ENCODE measurements around the gene PRKN.
A peak's percentile ranks its signal among the peaks of the same experiment; 100 is the strongest.

Gene PRKN

DNA sequence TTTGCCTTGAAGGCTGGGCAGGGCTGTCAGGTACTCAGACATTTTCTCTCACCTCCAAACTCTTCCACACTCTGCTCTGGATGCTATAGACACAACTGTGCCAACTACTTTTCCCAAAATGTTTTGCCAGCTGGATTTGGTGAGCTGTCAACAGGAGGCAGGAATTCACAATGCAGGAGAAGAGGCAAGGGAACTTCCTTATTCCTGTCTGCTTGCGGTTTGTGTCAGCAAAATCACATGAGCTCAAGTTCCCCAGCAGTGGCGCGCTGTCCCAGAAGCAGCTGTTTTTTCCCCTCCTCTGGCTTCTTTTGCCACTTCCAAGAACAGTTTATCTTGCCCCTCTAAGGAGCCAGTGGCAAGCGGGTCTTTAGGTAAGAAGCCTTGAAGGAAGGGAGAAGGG lies 608.2 kb downstream of the PRKN start:
- DNase-seq (ENCODE audit: low spot score): peak; percentile 67

DNA sequence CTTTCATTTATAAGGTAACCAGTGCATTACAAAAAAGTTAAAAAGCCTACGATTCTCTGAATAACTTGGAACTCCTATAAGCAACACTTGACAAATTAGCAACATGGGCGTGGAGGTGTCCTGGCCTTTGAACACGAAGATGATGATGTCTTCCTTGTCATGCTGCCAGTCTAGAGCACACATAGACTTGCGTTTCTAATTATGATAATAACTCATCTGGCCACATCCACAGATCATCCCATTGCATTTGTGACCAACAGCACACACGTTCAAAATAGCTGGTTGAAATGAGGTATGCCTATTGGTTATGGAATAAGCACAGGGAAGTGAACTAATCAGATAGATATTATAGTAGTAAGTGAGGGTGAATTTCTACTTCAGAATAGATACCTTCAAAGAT lies 608.9 kb downstream of the PRKN start:
- peak; percentile 12 for DNase-seq (ENCODE audit: low spot score)

DNA sequence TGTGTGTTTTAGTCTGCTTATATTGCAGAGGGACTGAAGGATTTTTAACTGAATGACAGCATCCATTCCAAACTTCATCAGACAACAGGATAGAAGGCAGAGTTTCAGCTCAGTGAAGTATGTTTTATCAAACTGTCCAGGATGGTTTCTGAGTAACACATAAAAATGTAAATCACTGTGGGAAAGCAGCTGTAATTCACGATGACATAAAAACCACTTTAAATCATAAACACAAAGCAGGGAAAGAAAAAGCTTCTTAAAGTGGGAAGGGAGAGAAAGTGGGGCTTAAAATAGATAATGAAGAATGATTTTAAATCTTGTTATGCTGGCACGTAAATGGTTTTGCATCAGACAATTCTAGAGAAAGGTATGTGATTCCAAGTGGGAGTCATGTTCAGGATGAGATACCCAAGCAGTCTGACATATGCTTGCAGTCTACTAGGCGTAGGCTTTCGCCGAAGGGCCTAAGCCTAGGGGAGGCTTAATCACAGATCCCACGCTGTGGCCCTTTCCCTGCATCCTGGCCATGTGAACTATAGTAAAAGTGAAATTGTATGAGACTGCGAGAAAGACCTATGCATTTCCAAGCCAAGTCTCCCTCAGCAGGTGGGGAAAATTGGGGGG lies 610.6 kb downstream of the PRKN start:
- no peak for DNase-seq (ENCODE audit: low spot score)

DNA sequence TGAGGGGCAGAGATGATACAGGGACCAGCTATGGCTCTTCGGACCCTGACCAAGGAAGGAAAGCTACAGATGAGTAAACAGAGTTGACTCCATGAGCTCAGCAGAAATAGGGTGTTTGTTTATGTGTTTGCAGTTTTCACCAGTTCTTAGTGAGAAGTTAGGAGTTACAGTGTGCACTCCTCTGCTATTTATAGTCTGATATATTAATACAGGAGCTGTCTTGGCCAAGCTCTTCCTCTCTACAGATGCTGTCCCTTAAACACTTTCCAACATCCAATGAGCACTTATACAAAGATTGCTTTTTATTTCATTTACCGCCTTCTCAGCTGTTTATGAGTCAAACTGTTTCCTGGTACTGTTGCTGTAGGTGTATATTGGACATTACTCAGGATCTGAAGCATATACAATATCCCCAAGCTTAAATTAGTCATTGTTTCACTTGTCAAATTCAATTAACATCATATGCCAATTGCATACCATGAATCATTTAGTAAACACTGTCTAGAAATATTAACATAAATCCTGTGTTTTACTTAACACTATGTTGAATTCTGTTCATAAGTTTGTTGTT lies 618.0 kb downstream of the PRKN start:
- DNase-seq (ENCODE audit: low spot score): peak; percentile 11

DNA sequence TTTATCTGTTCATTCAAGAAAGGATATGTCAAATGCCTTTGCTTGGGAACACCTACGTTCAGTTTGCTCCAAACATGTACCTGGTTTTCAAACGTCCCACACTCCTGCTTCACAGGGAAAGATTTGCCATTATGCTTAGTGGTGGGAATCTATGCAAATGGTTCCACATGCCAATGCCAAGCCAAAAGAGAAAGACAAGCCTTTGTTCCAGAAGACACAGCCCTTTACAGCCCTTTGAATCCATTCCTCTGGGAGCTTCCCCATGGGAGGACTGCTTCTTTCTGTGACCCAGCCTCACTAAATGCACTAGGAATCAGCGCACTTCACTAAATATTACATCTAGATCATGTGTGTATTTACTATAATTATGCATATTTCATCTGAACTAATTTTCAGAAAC lies 619.5 kb downstream of the PRKN start:
- no peak for DNase-seq (ENCODE audit: low spot score)

DNA sequence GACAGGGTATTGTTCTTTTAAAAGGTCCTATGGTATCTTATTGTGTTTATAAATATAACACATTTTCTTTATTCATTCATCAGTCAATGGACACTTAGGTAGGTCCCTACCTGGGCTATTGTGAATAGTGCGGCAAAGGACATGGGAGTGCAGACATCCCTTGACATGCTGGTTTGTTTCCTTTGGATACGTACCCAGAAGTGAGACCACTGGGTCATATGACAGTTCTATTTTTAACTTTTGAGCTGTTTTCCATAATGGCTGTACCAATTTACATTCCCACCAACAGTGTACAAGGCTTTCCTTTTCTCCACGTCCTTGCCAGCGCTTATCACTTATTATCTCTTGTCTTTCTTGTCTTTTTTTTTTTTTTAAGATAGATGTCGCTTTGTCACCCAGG lies 627.5 kb downstream of the PRKN start:
- DNase-seq (ENCODE audit: low spot score): no peak

DNA sequence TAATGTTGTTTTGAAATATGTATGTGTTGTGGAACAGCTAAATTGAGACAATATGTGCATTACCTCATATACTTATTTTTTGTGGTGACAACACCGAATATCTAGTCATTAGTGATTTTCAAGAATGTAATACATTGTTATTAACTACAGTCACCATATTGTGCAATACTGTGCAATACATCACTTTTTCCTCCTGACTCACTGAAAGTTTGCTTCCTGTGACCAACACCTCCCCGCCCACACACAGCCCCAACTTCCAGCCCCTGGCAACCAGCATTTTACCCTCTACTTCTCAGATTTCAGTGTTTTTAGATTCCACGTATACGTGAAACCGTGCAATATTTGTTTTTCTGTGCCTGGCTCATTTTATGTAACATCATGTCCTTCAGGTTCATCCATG lies 627.9 kb downstream of the PRKN start:
- peak; percentile 86 for DNase-seq (ENCODE audit: low spot score)

DNA sequence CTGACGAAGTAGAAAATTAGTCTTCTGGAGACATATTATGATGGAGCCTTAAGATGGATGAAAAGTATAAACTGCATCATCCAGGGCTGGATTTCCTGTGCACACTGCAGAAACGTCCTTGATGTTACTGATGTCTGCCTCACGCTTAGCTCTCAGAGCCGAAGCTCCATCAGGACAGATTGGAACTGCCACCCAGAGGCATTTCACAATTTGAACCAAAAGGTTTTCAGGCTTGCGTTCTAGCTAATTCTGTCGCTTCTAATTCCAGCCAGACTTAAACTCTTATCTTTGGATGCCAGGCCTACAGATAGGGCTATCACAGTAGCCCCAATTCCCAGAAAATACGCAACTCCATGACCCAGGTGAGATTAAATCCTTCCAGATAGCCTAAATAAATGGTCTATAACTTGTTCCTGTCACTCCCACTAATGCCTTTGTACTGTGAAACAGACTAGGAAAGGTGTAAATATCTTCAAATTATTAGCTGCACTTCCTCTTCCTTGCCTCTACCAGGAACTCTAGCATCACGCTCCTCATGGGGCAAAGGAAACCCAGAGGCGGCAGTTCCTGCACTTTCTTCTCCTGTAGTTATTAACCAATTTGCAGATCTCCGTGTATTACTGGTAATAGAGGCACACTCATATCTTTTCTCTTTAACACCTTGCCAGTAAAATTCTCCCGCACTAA lies 634.6 kb downstream of the PRKN start:
- DNase-seq (ENCODE audit: low spot score): no peak

DNA sequence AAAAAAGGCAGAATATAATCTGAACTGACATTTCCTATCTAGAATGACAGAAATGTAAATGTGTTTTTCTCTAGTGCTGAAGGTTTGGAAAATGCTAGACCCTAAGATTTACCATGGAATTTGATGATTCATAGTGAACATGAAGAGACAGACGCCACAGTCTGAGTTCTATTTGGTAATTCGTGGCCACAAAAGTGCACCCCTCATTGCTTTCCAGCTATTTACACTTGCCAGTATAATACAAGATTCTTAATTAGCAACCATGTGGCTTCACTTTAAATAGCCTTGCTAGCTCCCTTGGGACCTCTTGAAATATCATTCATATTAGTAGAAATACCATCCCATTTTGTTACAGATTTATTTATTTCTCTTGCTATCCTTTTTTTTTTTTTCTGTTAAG lies 636.8 kb downstream of the PRKN start:
- DNase-seq (ENCODE audit: low spot score): peak; percentile 69

DNA sequence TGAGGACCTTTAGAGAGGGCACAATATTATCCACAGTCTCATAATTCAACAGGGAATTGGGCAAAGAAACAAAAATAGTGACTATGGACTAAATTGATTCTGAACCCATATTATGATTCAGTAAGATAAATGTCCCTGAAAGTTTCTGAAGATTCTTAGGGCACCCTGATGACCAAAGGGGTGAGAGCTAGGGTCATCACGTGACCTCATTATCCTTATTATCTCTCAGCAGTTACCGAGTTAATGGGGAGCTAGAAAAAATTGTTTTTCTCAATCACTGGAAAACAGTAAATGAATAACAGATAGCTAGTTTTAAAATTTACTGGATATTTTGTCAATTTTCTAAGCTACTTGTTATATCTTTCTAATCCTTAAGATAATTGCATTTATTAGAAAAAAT lies 639.5 kb downstream of the PRKN start:
- DNase-seq (ENCODE audit: low spot score): no peak

DNA sequence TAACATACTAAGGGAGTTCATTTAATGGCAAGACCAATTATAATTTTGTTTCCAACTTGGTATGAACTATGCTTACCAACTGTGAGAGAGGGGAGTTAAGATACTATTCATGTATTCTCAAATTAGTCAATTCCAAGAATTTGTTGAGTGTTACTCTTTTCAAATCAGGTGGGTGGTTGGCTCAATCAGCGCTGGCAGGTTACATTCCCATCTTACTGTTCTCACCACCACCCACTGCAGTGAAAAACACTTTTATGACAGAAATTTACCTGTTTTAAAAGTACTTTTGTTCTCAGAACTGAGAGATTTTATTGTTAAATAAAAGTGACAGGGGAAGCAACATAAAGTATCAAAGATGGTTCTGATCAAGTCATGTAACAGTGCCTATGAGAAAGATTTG lies 642.0 kb downstream of the PRKN start:
- no peak for DNase-seq (ENCODE audit: low spot score)

DNA sequence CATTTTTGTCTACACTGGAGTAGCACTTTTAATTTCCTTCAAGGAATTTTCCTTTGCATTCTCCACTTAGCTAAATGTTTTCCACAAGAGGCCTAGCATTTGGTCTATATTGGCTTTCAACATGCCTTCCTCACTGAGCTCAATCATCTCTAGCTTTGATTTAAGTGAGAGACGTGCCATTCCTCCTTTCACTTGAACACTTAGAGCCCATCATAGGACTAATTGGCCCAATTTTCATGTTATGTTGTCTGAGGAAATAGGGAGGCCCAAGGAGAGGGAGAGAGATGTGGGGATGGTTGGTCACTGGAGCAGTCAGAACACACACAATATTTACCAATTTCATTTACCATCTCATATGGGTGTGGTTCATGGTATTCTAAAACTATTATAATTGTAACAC lies 645.0 kb downstream of the PRKN start:
- DNase-seq (ENCODE audit: low spot score): no peak

DNA sequence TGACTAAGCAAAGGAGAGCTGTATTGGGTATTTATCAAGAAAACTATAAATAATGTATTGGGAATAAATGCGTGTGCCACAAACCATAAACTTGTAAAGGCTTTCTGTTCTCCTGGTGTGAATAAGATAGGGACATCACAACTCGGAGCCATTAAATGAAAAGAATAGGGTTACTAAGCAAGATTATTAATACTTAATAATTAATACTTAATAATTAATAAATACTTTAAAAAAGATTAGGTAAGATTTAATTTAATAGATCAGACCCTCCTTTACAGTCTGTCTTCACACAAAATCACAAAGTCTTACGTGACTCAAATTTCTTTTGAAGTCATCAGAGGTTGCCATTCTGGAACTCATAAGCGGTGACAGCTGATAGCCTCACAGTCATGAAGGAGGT lies 648.9 kb downstream of the PRKN start:
- DNase-seq (ENCODE audit: low spot score): no peak

DNA sequence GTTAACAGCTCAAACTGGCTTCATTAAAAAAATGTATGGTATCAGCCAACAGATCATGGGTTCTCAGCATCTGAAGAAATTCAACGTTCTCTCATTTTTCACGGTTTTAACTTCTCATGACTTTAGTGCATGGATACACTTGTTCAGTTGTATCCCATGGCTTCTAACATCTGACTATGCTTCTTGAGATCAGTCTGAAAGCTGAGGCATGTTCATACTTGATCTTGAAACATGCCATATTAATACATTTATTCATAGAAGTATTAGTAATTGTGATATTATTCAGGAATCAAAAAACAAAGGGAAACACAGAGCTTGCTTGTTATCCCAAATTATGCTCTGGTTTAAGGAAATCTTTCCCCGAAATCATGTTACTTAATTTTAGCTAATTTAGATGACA lies 649.4 kb downstream of the PRKN start:
- DNase-seq (ENCODE audit: low spot score): no peak

DNA sequence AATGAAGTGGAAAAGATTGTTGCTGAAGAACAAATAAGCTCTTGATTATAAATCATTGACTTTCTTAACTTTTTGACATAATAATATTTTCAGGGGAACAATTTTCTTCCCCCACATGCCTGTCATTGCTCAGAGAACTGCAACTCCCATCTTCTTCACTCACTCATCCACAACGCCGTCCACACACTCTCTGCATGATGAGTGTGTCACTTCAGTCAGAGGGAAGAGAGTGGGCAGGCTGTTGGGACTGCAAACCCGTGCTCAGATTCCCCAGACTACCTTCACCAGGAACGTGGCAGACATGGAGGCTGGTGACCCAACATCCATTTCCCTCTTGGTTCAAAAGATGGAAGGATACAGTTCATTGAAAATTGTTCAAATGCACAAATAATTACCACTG lies 650.8 kb downstream of the PRKN start:
- no peak for DNase-seq (ENCODE audit: low spot score)

DNA sequence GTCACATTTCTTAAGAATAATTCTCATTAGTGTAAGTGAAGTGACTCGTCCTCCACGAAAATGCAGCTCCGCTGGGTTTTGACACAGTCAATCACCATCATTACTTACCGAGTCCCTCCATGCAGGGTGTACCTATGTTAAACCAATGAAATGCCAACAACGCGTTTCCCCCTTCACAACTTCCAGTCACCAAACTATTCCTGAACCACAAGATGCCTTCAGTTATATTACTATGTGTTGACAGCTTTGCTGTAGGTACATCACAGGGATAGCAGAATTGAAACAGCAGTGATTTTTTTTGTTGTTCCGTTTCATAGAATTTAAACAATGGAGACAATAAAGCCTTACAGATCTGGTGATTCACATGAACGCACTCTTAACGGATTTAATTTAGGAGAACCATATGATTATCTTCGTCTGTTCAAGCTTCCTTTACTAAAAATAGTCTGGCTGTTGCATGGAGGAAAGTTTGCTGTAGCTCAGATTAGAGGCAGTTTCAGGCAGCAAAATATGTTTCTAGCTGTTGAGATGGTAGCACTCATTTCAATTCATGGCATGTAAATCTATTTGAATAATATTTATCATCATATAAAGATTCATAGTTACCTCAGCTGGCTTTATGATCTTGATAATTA lies 652.8 kb downstream of the PRKN start:
- DNase-seq (ENCODE audit: low spot score): no peak

DNA sequence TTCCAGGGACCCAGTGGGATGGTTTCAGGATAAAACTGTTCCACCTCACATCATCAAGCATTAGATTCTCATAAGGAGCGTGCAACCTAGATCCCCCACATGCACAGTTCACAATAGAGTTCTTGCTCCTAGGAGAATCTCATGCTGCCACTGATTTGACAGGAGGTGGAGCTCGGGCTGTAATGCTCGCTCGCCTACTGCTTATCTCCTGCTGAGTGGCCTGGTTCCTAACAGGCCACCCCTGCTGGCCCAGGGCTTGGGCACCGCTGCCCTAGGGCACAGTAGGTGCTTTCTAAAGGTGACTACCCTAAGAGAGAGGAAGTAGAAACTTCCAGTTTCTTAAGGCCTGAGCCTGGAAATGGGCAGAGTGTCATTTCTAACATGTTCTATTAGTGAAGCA lies 656.9 kb downstream of the PRKN start:
- no peak for DNase-seq (ENCODE audit: low spot score)

DNA sequence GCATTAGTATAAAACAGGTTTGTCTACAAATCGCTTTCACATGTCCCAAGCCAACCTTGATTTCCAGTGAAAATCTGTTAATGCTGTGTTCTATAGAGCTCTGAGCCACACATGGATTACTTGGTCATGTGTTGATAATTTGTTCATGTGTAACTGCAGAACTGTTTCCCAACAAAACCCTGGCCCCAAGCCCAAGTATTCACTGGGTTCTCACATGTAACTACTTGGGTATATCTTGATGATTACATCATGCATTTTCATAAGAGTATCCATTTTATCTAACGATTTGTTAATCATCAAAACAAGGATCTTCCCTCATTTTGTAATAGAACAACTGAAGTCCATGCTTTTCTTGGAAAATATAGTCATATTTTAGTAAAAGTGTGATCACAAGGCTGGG lies 657.6 kb downstream of the PRKN start:
- DNase-seq (ENCODE audit: low spot score): no peak

DNA sequence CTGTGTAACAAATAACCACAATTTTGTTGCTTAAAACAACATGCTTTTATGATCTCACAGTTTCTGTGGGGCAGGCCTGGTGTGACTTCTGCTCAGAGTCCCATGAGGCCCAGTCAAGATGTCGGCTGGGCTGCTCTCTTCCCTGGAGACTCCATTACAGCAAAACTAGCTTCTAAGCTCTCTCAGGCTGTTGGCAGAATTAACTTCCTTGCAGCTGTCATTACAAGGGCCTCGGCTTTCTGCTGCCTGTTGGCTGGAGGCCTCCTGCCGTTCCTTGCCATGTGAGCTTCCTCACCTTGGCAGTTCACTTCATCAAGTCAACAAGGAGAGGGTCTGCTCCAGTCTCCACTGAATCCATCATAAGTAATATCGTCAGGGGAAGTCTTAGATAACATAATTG lies 659.2 kb downstream of the PRKN start:
- DNase-seq (ENCODE audit: low spot score): no peak

DNA sequence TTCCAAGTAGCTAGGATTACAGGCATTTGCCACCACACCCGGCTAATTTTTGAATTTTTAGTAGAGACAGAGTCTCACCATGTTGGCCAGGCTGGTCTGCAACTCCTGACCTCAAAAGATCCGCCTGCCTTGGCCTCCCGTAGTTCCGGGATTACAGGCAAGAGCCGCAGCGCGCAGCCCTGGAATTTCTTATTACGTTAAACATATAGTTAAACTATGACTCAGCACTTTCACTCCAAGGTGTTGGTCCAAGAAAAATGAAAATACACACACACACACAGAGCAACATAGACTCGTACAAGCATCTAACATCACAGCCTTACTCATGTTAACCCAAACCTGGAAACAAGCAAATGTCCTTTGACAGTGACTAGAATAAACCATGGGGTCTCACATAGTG lies 663.9 kb downstream of the PRKN start:
- DNase-seq (ENCODE audit: low spot score): no peak

DNA sequence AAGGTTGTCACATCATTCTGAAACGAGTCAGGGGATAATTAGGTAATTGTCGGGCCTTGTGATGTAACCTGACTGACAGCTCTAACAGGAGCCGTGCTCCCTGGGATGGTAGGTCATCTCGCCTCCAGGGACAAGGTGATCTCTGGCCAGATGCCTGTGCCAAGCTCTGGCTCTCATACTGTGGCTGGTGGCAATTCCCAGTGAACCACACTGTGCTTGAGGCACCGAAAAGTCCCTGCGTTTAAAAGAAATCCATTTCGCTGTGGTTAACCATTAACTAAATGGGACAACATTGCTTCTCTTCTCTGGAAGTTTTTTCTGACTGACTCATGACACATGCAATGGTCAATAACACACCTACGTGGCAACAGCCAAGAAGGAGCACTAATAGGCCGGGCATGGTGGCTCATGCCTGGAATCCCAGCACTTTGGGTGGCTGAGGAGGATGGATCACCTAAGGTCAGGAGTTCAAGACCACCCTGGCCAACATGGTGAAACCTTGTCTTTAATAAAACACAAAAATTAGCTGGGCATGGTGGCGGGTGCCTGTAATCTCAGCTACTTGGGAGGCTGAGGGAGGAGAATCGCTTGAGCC lies 669.2 kb downstream of the PRKN start:
- DNase-seq (ENCODE audit: low spot score): no peak

DNA sequence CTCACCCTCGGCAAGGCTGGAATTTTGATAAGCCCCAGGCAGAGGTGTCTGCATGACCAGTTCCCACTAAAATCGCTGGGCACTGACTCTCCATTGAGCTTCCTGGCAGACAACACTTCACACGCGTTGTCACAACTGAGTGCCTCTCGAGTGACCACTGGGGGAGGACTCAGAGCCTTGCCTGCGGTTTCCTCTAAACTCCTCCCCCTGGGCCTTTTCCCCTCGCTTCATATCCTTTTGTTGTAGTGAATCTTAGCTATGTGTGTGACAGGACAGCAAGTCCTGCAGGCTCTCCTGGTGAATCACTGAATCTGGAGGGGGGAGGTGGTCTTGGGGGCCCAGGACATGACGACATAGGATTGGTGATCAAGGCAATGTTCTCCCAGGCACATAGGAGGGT lies 670.8 kb downstream of the PRKN start:
- DNase-seq (ENCODE audit: low spot score): peak; percentile 47

DNA sequence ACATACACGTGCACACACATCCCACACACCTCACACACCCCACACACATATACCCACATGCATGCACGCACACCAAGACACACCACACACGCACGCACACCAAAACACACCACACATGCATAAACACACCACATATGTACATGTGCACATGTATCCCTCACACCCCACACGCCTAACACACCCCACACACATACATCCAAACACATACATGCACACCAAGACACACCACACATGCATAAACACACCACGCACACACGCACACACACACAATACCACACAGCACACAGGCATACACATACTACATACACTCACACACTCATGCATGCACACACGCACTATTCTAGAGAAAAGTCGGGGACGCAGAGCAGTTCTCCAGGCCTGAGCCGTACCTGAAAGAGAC lies 671.5 kb downstream of the PRKN start:
- DNase-seq (ENCODE audit: low spot score): no peak
